ENCODE measurements around the gene SUSD2. TPM values are rescaled to one million over a fixed set of nuclear protein-coding genes. Genes with fewer than 3 reads are reported as not detected.

SUSD2 gene
- total and polyA plus RNA-seq, 5 donors: 6.2 to 7.4 (median 7.2) TPM

DNA sequence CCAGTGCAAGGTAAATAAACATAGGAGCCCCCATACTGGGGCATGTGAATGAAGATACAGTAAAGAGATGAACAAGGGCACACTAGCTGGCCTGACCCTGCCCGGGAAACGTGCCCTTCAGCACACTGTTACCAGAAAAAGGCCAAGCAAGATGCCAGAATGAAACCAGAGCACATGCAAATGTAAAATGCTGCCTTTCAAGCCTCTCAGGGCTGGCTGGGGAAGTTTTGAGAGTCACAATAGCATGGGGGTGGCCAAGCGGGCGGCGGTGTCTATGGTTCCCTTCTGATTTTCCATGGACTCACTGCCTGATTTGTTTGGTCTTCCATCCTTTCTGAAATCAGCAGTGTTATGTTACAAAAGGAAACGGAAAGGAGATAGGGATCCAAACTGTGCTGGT, 18.9 kb upstream of the SUSD2 start:
- Histone ChIP-seq H3K9me3 (ENCODE audit: control insufficient read depth, low read length) (no peaks in the 10 kb centered on the region), H3K4me1 (ENCODE audit: control insufficient read depth, insufficient read depth, low read length) (peaks cover 24% of the 10 kb centered on the region), H3K27ac (ENCODE audit: low read length) (peak overlapping the region; percentile 85), H3K4me3 (ENCODE audit: low read length) (no peak overlapping the region), H3K27me3 (ENCODE audit: control insufficient read depth, insufficient read depth) (no peaks in the 10 kb centered on the region)
- ATAC-seq (peak in 1 of 2 donors; percentile 40), DNase-seq (no peak)
- WGBS: 69% methylated on average over 6 of the region's 6 CpGs
- intact Hi-C loops (cut with DNase I): loop anchor here in 1 of 4 donors (10.0 kb wide), 1 partner anchor 158 kb away; the partner anchor contains the start of gene GSTT4

DNA sequence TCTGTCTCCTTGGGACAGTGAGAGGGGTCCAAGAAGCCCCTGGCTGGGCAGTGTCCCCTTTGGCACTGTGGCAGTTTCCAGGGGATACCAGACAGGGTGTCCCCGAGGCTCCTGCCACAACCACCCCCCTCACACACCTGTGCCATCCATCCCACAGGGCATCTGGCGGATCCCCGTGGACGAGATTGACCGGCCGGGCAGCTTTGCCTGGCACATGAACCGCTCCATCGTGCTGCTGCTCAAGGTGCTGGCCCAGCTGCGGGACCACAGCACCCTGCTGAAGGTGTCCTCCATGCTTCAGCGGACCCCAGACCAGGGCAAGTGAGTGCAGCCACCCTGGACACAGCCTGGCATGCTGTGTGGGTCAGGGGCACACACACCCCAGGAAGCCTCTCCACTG, 17.0 kb upstream of the SUSD2 start:
- Histone ChIP-seq H3K4me3 (ENCODE audit: low read length) (no peak overlapping the region), H3K9me3 (ENCODE audit: control insufficient read depth, low read length) (no peaks in the 10 kb centered on the region), H3K4me1 (ENCODE audit: control insufficient read depth, insufficient read depth, low read length) (peaks cover 23% of the 10 kb centered on the region), H3K27me3 (ENCODE audit: control insufficient read depth, insufficient read depth) (no peaks in the 10 kb centered on the region), H3K27ac (ENCODE audit: low read length) (peak overlapping the region; percentile 43)
- ATAC-seq (no peak), DNase-seq (no peak)
- intact Hi-C loops (cut with DNase I): loop anchor here in 1 of 4 donors (10.0 kb wide), 1 partner anchor 159 kb away; the partner anchor contains the start of gene GSTT4
- 87% methylated on average over 10 of the region's 10 CpGs for WGBS

DNA sequence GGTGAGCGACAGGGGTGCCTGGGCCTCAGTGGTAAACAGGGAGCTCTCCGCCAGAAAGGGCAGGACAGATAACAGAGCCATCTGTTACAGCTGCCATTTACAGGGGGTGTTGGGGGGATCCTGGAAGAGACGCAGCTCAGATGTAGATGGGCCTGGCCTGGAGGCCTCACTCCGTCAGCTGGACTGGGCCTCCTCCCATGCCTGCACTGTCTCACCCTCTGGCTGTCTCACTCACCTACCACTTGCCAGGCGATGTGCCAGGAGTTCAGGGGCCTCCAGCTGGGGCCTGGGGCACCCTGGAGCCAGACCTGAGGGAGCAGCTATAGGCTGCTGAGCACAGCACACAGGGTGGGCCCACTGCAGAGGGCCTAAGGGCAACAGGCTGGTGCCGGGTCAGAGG, 16.3 kb upstream of the SUSD2 start:
- Histone ChIP-seq H3K4me1 (ENCODE audit: control insufficient read depth, insufficient read depth, low read length) (peaks cover 20% of the 10 kb centered on the region), H3K27me3 (ENCODE audit: control insufficient read depth, insufficient read depth) (no peaks in the 10 kb centered on the region), H3K9me3 (ENCODE audit: control insufficient read depth, low read length) (no peaks in the 10 kb centered on the region), H3K4me3 (ENCODE audit: low read length) (no peak overlapping the region), H3K27ac (ENCODE audit: low read length) (peak overlapping the region; percentile 43)
- intact Hi-C loops (cut with DNase I): loop anchor here in 1 of 4 donors (10.0 kb wide), 1 partner anchor 160 kb away; the partner anchor contains the start of gene GSTT4
- DNase-seq (peak in 1 of 3 donors; percentile 75), ATAC-seq (peak; percentile 3 to 9)
- 57% methylated on average over 6 of the region's 6 CpGs for WGBS

DNA sequence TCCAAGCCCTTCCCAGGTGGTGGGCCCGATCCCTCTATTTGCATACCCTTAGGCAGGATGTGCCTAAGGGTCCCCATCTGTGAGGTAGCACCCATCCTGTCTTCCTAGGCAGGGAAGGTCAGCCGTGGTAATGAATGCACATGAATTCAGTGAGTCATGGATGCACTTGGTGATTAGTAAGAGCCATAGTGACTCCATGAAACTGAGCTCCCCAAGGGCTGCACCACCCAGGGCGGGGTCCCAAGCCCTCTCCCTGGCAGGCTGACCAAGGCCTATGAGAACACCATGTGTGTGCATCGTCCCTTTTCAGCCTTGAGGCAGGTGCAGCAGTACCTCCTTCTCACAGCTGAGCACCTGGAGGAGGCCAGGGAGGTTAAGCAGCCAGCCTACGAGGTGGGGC, 15.6 kb upstream of the SUSD2 start:
- intact Hi-C loops (cut with DNase I): loop anchor here in 1 of 4 donors (10.0 kb wide), 1 partner anchor 161 kb away; the partner anchor contains the start of gene GSTT4
- WGBS: 67% methylated on average over 5 of the region's 5 CpGs
- DNase-seq (no peak), ATAC-seq (no peak)
- Histone ChIP-seq H3K27me3 (ENCODE audit: control insufficient read depth, insufficient read depth) (no peaks in the 10 kb centered on the region), H3K9me3 (ENCODE audit: control insufficient read depth, low read length) (no peaks in the 10 kb centered on the region), H3K4me3 (ENCODE audit: low read length) (no peak overlapping the region), H3K27ac (ENCODE audit: low read length) (no peak overlapping the region), H3K4me1 (ENCODE audit: control insufficient read depth, insufficient read depth, low read length) (peaks cover 18% of the 10 kb centered on the region)

DNA sequence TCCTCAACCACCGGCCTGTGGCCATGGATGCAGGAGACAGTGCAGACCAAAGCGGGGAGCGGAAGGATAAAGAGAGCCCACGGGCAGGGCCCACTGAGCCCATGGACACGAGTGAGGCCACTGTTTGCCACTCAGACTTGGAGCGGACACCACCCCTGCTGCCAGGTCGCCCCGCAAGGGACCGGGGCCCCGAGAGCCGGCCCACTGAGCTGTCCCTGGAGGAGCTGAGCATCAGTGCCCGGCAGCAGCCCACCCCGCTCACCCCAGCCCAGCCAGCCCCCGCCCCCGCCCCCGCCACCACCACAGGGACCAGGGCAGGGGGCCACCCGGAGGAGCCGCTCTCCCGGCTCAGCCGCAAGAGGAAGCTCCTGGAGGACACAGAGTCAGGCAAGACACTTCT, 14.5 kb upstream of the SUSD2 start:
- Histone ChIP-seq H3K27ac (ENCODE audit: low read length) (no peak overlapping the region), H3K4me1 (ENCODE audit: control insufficient read depth, insufficient read depth, low read length) (peaks cover 8% of the 10 kb centered on the region), H3K4me3 (ENCODE audit: low read length) (no peak overlapping the region), H3K27me3 (ENCODE audit: control insufficient read depth, insufficient read depth) (no peaks in the 10 kb centered on the region), H3K9me3 (ENCODE audit: control insufficient read depth, low read length) (no peaks in the 10 kb centered on the region)
- DNase-seq (no peak), ATAC-seq (no peak)
- intact Hi-C loops (cut with DNase I): loop anchor here in 1 of 4 donors (10.0 kb wide), 1 partner anchor 162 kb away; the partner anchor contains the start of gene GSTT4
- WGBS: 92% methylated on average over 20 of the region's 20 CpGs

GRCh38 chr22:24169439-24170058, 11.7 kb upstream of the SUSD2 start:
- no peak for ATAC-seq

GRCh38 chr22:24170188-24170587, 11.1 kb upstream of the SUSD2 start:
- Histone ChIP-seq H3K4me1 (ENCODE audit: control insufficient read depth, insufficient read depth, low read length) (no peaks in the 10 kb centered on the region), H3K4me3 (ENCODE audit: low read length) (no peak overlapping the region), H3K9me3 (ENCODE audit: control insufficient read depth, low read length) (no peaks in the 10 kb centered on the region), H3K27ac (ENCODE audit: low read length) (no peak overlapping the region), H3K27me3 (ENCODE audit: control insufficient read depth, insufficient read depth) (no peaks in the 10 kb centered on the region)
- intact Hi-C loops (cut with DNase I): no loop called here
- DNase-seq: no peak
- ATAC-seq: no peak
- WGBS: 83% methylated on average over 12 of the region's 12 CpGs

More at GRCh38 chr22:24169439-24170058, 11.7 kb upstream of the SUSD2 start:
- no peak for DNase-seq
- Histone ChIP-seq H3K27me3 (ENCODE audit: control insufficient read depth, insufficient read depth) (no peaks in the 10 kb centered on the region), H3K27ac (ENCODE audit: low read length) (no peak overlapping the region), H3K4me3 (ENCODE audit: low read length) (no peak overlapping the region), H3K4me1 (ENCODE audit: control insufficient read depth, insufficient read depth, low read length) (no peaks in the 10 kb centered on the region), H3K9me3 (ENCODE audit: control insufficient read depth, low read length) (no peaks in the 10 kb centered on the region)
- WGBS: 86% methylated on average over 12 of the region's 12 CpGs
- intact Hi-C loops (cut with DNase I): loop anchor here in 1 of 4 donors (10.0 kb wide), 1 partner anchor 165 kb away; the partner anchor contains the start of gene GSTT4

GRCh38 chr22:24170632-24171031, 10.7 kb upstream of the SUSD2 start:
- no peak overlapping the region for H3K4me3 ChIP-seq (ENCODE audit: low read length)
- no peaks in the 10 kb centered on the region for H3K4me1 ChIP-seq (ENCODE audit: control insufficient read depth, insufficient read depth, low read length)
- intact Hi-C loops (cut with DNase I): no loop called here
- H3K9me3 ChIP-seq (ENCODE audit: control insufficient read depth, low read length): no peaks in the 10 kb centered on the region
- ATAC-seq (no peak), DNase-seq (no peak)
- 86% methylated on average over 5 of the region's 5 CpGs for WGBS
- H3K27ac ChIP-seq (ENCODE audit: low read length): no peak overlapping the region
- no peaks in the 10 kb centered on the region for H3K27me3 ChIP-seq (ENCODE audit: control insufficient read depth, insufficient read depth)

DNA sequence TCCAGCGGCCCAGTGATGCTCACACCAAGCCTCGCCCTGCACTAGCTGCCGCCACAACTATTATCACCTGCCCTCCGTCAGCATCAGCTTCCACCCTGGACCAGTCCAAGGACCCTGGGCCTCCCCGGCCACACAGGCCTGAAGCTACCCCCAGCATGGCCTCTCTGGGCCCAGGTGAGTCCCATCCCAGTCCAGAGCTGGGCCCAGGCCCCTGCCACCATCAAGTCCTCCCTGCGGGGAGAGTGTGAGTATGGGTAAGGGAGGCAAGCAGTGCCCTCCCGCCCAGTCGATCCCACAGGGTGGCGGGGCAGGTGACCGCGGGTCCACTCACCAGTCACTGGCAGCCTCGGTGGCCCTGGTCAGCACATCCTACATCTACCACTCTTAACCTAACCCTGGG, 9.5 kb upstream of the SUSD2 start:
- WGBS: 93% methylated on average over 12 of the region's 12 CpGs
- ATAC-seq (no peak), DNase-seq (no peak)
- H3K9me3 ChIP-seq (ENCODE audit: control insufficient read depth, low read length): no peaks in the 10 kb centered on the region
- intact Hi-C loops (cut with DNase I): no loop called here
- no peak overlapping the region for H3K27ac ChIP-seq (ENCODE audit: low read length)
- H3K4me3 ChIP-seq (ENCODE audit: low read length): no peak overlapping the region
- H3K4me1 ChIP-seq (ENCODE audit: control insufficient read depth, insufficient read depth, low read length): no peaks in the 10 kb centered on the region
- no peaks in the 10 kb centered on the region for H3K27me3 ChIP-seq (ENCODE audit: control insufficient read depth, insufficient read depth)

DNA sequence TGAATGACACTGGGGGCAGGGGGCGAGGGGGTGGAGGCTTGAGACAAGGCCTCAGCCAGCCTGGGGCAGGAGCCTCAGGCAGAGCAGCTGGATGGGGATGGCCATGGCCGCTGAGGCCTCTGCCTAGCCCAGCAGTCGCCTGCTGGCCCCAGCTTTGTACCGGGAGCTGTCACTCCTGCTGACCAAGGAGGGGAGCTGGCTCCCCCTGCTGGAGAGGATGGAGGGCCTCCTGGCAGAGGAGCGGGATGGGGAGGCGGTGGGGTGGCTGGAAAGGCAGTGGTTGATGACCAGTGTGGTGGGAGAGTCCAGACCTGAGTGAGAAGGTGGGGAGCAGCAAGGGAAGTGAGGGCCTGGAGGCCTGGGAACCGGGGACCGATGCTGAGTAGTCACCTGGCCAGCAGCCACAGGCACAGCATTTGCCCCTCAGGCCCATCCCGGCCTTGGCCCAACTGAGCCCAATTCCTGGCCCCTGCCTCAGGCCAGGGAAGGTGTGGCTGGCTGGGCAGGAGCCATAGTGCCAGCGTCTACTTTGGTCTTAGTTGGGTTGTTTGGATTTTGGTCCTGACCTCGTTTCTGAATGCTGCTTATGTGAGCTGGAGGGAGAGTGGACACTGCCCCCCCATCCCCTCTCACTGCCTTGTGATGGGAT, 6.0 kb upstream of the SUSD2 start:
- Histone ChIP-seq H3K27ac (ENCODE audit: low read length) (peak overlapping the region; percentile 39), H3K9me3 (ENCODE audit: control insufficient read depth, low read length) (no peaks in the 10 kb centered on the region), H3K4me1 (ENCODE audit: control insufficient read depth, insufficient read depth, low read length) (peaks cover 2% of the 10 kb centered on the region), H3K27me3 (ENCODE audit: control insufficient read depth, insufficient read depth) (no peaks in the 10 kb centered on the region), H3K4me3 (ENCODE audit: low read length) (no peak overlapping the region)
- intact Hi-C loops (cut with DNase I): loop anchor here (2.0 to 5.0 kb wide), 3 partner anchors 68 to 73 kb away; no protein-coding TSS in a partner anchor
- WGBS: 39% methylated on average over 11 of the region's 11 CpGs
- ATAC-seq: peak; percentile 69 to 70
- DNase-seq: peak; percentile 88 to 95 (median 95)

DNA sequence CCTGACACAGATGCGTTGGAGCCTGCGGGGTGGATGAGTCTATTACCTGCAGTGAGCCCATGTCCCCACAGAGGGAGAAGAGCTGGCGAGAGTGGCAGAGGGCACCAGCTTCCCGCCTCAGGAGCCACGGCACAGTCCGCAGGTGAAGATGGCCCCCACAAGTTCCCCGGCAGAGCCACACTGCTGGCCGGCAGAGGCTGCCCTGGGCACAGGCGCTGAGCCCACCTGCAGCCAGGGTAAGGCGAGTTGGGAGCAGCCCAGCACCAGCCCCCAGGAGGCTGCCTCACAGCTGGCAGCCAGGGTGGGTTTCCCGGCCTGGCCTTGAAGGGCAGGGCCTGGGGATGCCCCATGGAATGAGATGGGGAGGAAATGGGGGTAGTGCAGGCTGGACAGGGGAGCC, 5.2 kb upstream of the SUSD2 start:
- Histone ChIP-seq H3K27me3 (ENCODE audit: control insufficient read depth, insufficient read depth) (no peaks in the 10 kb centered on the region), H3K27ac (ENCODE audit: low read length) (peak overlapping the region; percentile 1), H3K4me3 (ENCODE audit: low read length) (no peak overlapping the region), H3K4me1 (ENCODE audit: control insufficient read depth, insufficient read depth, low read length) (peaks cover 2% of the 10 kb centered on the region), H3K9me3 (ENCODE audit: control insufficient read depth, low read length) (no peaks in the 10 kb centered on the region)
- ATAC-seq (no peak), DNase-seq (peak in 1 of 3 donors; percentile 58)
- intact Hi-C loops (cut with DNase I): loop anchor here in 3 of 4 donors (5.0 kb wide), 2 partner anchors 69 to 74 kb away; no protein-coding TSS in a partner anchor
- 91% methylated on average over 11 of the region's 11 CpGs for WGBS
